IMR-90 (cell line): ENCODE measurements around the gene RNF212B. TPM values are rescaled to one million over a fixed set of nuclear protein-coding genes. Genes with fewer than 3 reads are reported as not detected.

Source experiments
- microRNA-seq, 2 experiments: library from miRNA; stranded (forward) in 1 of 2; unstranded in 1 of 2; fragments of 10-50 nt in 1 of 2; fragments of <30 nt in 1 of 2; gene quantifications in 1 of 2; microRNA quantifications in 1 of 2; one replicate each; pipeline versions ENCODE3 to v1.1.0; 2013 to 2020; ENCODE audit not compliant: insufficient read depth in 1 of 2, insufficient read length in 1 of 2, unreplicated experiment in 1 of 2
- polyA plus RNA-seq, 3 experiments: library from polyadenylated mRNA; depleted of rRNA; stranded (reverse); fragments of >200 nt; gene quantifications; 2 replicates each; pipeline ENCODE4 v1.2.3, GENCODE V29; 2012; ENCODE audit warnings: low replicate concordance in 1 of 3
- small RNA-seq, 5 experiments: library from RNA; depleted of rRNA; stranded (forward); fragments of <200 nt; gene quantifications; one replicate each; pipeline ENCODE3, GENCODE V24; 2012
- total RNA-seq: library from RNA; depleted of rRNA; stranded (reverse); fragments of >200 nt; gene quantifications from 2 replicates; pipeline ENCODE4 v1.2.3, GENCODE V29; 2012; rRNA removed

RNF212B gene
- total and polyA plus RNA-seq, 2 of the 4 experiments (the other 2 are of a cell fraction): not detected

Small RNAs within 50 kb of the gene (microRNA-seq; reads per million reads assigned to microRNA genes)
- gene AL049829.1 (ENCODE audit: insufficient read depth, insufficient read length): not detected
- not detected for gene RNU6-1046P (ENCODE audit: insufficient read depth, insufficient read length)

Small RNAs within 50 kb of the gene (small RNA-seq; reads per million reads assigned to genes)
- gene AL049829.1: 0 reads per million in 5 experiments
- 0 to 0.08 (median 0) reads per million in 5 experiments for gene RNU6-1046P

Other genes with a start within 250 kb of the RNF212B start
- 4.7 and 5.7 TPM in 2 replicates for gene C14orf93, start 227.8 kb upstream of the RNF212B start, total RNA-seq
- gene C14orf93, start 227.8 kb upstream of the RNF212B start, polyA plus RNA-seq (2012; rRNA removed): 4.7 and 5.4 TPM in 2 replicates
- 268 and 310 TPM in 2 replicates for gene PSMB5, start 203.0 kb upstream of the RNF212B start, total RNA-seq
- 321 and 335 TPM in 2 replicates for gene PSMB5, start 203.0 kb upstream of the RNF212B start, polyA plus RNA-seq (2012; rRNA removed)
- not detected in 2 replicates for gene PSMB11, start 195.7 kb upstream of the RNF212B start, total RNA-seq
- not detected in 2 replicates for gene PSMB11, start 195.7 kb upstream of the RNF212B start, polyA plus RNA-seq (2012; rRNA removed)
- 3.6 and 3.9 TPM in 2 replicates for gene CDH24, start 180.4 kb upstream of the RNF212B start, total RNA-seq
- 24.4 and 30.0 TPM in 2 replicates for gene CDH24, start 180.4 kb upstream of the RNF212B start, polyA plus RNA-seq (2012; rRNA removed)
- 71.9 and 73.8 TPM in 2 replicates for gene ACIN1, start 142.8 kb upstream of the RNF212B start, total RNA-seq
- gene ACIN1, start 142.8 kb upstream of the RNF212B start, polyA plus RNA-seq (2012; rRNA removed): 167 and 185 TPM in 2 replicates
- 61.9 and 83.7 TPM in 2 replicates for gene C14orf119, start 142.4 kb upstream of the RNF212B start, total RNA-seq
- 74.0 and 86.3 TPM in 2 replicates for gene C14orf119, start 142.4 kb upstream of the RNF212B start, polyA plus RNA-seq (2012; rRNA removed)
- gene CIROP, start 132.9 kb upstream of the RNF212B start, total RNA-seq: 0.28 and 0.36 TPM in 2 replicates
- 0.31 and 0.37 TPM in 2 replicates for gene CIROP, start 132.9 kb upstream of the RNF212B start, polyA plus RNA-seq (2012; rRNA removed)
- gene CEBPE, start 118.7 kb upstream of the RNF212B start, total RNA-seq: not detected in 2 replicates
- gene CEBPE, start 118.7 kb upstream of the RNF212B start, polyA plus RNA-seq (2012; rRNA removed): 0.05 TPM in 1 of 2 replicates, not detected in the other
- gene SLC7A8, start 54.3 kb upstream of the RNF212B start, total RNA-seq: not detected in 2 replicates
- 0.31 and 0.33 TPM in 2 replicates for gene SLC7A8, start 54.3 kb upstream of the RNF212B start, polyA plus RNA-seq (2012; rRNA removed)
- 5.8 and 7.7 TPM in 2 replicates for gene HOMEZ, start 48.2 kb downstream of the RNF212B start, total RNA-seq
- gene HOMEZ, start 48.2 kb downstream of the RNF212B start, polyA plus RNA-seq (2012; rRNA removed): 9.7 and 10.3 TPM in 2 replicates
- gene PPP1R3E, start 64.9 kb downstream of the RNF212B start, total RNA-seq: 1.1 and 1.3 TPM in 2 replicates
- gene PPP1R3E, start 64.9 kb downstream of the RNF212B start, polyA plus RNA-seq (2012; rRNA removed): 2.5 and 3.5 TPM in 2 replicates
- gene BCL2L2, start 68.9 kb downstream of the RNF212B start, total RNA-seq: 14.5 and 16.9 TPM in 2 replicates
- 30.6 and 40.9 TPM in 2 replicates for gene BCL2L2, start 68.9 kb downstream of the RNF212B start, polyA plus RNA-seq (2012; rRNA removed)
- 74.4 and 104 TPM in 2 replicates for gene PABPN1, start 83.5 kb downstream of the RNF212B start, total RNA-seq
- 192 and 211 TPM in 2 replicates for gene PABPN1, start 83.5 kb downstream of the RNF212B start, polyA plus RNA-seq (2012; rRNA removed)
- 6.4 and 6.6 TPM in 2 replicates for gene SLC22A17, start 115.0 kb downstream of the RNF212B start, total RNA-seq
- 35.6 and 36.0 TPM in 2 replicates for gene SLC22A17, start 115.0 kb downstream of the RNF212B start, polyA plus RNA-seq (2012; rRNA removed)
- 2.2 and 2.5 TPM in 2 replicates for gene EFS, start 127.2 kb downstream of the RNF212B start, total RNA-seq
- gene EFS, start 127.2 kb downstream of the RNF212B start, polyA plus RNA-seq (2012; rRNA removed): 11.6 and 13.3 TPM in 2 replicates
- not detected in 2 replicates for gene IL25, start 134.9 kb downstream of the RNF212B start, total RNA-seq
- not detected in 2 replicates for gene IL25, start 134.9 kb downstream of the RNF212B start, polyA plus RNA-seq (2012; rRNA removed)
- gene CMTM5, start 139.1 kb downstream of the RNF212B start, total RNA-seq: not detected in 2 replicates
- 0.07 and 0.11 TPM in 2 replicates for gene CMTM5, start 139.1 kb downstream of the RNF212B start, polyA plus RNA-seq (2012; rRNA removed)
- gene MYH6, start 170.3 kb downstream of the RNF212B start, total RNA-seq: not detected in 2 replicates
- not detected in 2 replicates for gene MYH6, start 170.3 kb downstream of the RNF212B start, polyA plus RNA-seq (2012; rRNA removed)
- gene MYH7, start 197.7 kb downstream of the RNF212B start, total RNA-seq: not detected in 2 replicates
- not detected in 2 replicates for gene MYH7, start 197.7 kb downstream of the RNF212B start, polyA plus RNA-seq (2012; rRNA removed)
- gene NGDN, start 231.8 kb downstream of the RNF212B start, total RNA-seq: 49.8 and 50.0 TPM in 2 replicates
- 43.6 and 48.1 TPM in 2 replicates for gene NGDN, start 231.8 kb downstream of the RNF212B start, polyA plus RNA-seq (2012; rRNA removed)